ENCODE results near the gene CCDC149.

GRCh38 chr4:24846716-24847115, 66.1 kb downstream of the CCDC149 start:
- TF ChIP-seq POLR2AphosphoS5 (IDR thresholded peaks at IDR 0.05; ENCODE audit: low read depth, low read length) (no peak), POLR2A (IDR thresholded peaks at IDR 0.05; ENCODE audit: low read depth, low read length) (no peak), TAF1 (IDR thresholded peaks at IDR 0.05; ENCODE audit: low read depth, low read length) (no peak)

Measured in GM12891 (cell line).